CD4-positive, alpha-beta T cell treated with Interferon gamma for 1 hour (primary cell): ENCODE data around the gene SNN.

Source experiments
- DNase-seq: peaks from one replicate; pipeline ENCODE4 v3.0.0-alpha.2; 2020

SNN gene

DNA sequence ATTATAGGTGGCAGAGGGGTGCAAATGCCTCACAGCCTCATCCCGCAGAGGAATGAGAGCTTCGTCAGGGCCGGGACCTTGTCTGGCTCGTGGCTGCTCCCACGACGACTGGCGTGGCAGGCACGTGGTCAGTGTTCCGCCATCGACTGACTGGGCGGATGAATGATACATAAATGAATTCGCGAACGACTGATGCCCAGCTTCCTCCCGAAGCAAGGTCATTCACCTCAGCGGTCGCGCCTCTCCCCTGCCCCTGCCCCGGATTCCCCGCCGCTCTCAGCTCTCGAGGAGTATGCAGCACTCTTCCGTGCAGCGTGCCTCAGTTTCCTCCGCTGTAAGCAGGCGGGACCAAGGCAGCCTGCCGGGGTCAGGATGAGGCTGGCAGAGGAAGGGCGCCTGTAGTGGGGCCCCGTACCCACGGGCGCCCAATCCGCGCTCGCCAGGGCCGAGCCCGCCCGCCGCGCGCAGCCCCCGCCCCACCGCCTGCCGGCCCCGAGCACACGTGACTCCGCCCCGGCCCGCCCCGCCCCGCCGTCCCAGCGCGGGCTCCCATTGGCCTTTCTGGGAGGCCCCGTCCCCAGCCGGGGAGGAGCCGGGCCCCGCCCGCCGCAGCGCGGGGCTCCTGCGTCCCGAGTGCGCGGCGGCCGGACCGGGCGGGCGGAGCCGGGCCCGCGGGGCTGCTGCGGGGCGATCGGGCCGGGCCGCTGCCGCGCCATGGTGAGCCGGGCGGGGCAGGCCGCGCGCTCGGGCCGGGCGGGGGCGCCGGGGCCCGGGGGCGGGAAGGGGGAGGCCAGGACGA lies at the start of gene SNN:
Gene SNN (plus strand): TSS at position 632 of the 799 bp plus-strand sequence. CDS start 7,605 bp downstream, outside the sequence.
- peak; percentile 86 for DNase-seq

DNA sequence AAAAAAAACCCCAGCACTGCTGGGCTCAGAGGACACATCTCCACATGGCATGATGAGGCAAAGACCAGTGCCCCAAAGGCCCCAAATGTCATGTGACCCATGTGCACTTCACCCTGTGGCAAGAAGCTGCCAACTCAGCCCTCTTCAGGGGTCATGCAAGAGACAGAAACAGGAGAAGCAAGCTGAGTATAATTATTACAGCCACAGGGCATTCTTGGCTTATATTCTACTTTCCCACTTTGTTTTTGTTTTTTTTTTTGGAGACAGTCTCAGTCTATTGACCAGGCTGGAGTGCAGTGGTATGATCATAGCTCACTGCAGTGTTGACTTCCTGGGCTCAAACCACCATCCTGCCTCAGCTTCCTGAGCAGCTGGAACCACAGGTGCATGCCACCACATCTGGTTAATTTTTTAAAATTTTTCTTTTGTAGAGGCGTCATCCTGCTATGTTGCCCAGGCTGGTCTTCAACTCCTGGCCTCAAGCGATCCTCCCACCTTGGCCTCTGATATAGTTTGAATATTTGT lies 48.9 kb upstream of the SNN start:
- peak; percentile 72 for DNase-seq

DNA sequence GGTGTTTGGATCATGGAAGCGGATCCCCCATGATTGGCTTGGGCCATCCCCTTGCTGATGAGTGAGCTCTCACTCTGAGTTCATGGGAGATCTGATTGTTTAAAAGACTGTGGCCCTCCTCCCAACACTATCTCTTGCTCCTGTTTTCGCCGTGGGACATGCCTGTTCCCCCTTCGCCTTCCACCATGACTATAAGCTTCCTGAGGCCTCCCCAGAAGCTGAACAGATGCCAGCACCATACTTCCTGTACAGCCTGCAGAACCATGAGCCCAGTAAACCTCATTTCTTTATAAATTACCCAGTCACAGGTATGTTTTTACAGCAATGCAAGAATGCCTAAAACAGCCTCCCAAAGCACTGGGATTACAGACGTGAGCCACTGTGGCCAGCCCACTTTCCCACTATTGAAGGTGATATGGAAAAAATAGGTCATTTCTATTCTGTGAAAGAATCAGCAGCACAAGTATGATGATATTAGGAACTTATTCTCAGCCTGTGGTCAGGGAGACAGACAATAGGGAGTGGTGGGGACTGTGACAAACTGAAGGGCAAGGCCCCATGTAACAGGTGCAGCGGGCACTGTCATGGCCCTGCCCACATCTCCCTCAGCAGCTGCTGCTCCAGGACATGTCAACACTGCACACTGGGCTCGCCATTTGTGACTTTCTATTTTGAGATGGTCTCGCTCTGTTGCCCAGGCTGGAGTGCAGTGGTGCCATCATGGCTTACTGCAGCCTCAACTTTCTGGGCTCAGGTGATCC lies 47.8 kb upstream of the SNN start:
- no peak for DNase-seq

DNA sequence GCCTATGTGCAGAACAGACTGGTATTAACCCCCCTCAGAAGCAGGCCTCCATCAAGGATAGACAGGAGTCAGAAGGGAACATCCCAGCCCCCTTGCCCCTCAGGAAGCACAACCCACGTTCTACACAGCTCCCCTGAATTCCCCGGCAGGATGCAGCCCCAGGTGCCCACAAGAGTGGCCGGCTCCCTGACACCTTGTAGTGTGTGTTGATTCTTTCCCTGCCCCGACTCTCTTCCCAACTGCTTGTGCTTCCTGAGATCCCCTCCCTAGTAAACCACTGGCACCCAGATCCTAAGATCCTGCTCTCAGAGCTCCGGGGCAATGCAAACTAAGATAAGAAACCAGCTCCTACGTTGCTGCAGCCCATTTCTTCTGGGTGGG lies 46.7 kb upstream of the SNN start:
- no peak for DNase-seq

GRCh38 chr16:11621920-11622651 lies 46.2 kb upstream of the SNN start:
- DNase-seq = peak; percentile 58

DNA sequence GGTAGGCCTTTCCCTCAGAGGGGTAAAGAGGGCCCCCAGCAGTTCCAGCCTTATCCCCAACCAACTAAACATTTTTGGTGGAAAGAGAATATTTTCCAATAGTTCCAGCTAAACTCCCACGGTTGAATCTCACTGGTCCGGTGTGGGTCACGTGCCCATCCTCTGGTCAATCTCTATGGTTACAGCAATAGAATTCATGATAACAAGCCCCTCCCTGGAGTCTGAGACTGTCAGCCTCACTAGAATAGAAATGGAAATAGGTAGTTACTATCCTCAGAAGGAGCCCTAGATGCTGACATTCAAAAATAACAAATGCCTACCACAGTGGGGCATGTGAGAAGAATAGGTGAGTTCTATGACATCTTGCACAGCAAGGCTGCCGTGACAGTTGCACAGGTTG lies 44.0 kb upstream of the SNN start:
- no peak for DNase-seq

DNA sequence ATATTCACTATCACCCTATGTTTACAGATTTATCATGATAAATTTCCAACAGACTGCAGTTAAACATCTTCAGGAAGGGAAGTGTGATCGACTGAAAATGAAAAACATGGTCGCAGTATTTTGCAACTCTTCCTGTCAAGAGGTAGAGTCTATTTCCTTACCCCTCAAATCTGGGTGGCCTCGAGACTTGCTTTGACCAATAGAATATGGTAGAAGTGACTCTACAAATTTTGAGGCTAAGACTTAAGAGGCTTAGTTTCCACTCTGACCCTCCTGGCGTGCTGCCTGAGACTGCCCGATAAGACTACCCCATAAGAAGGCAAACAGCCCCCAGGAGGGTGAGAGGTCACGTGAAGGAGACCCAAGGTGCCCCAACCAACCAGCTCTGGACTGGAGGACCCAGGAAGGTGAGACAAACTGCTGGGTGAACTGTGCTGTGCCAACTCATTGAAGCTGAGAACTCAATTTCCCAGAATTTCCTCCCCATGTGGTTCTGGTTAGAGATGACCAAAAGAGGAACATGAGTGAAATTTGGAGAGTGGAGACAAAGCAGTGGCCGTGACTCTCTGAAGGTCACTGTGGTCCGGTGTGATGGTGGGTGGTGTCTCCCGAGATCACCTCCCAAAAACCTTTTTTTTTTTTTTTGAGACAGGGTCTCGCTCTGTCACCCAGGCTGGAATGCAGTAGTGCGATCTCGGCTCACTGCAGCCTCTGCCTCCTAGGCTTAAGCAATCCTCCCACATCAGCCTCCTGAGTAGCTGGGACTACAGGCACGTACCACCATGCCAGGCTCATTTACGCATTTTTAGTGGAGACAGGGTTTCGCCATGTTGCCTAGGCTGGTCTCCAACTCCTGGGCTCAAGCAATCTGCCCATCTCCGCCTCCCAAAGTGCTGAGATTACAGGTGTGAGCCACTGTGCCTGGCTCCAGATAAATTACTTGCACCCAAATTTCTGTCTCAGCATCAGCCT lies 43.3 kb upstream of the SNN start:
- DNase-seq = peak; percentile 39

DNA sequence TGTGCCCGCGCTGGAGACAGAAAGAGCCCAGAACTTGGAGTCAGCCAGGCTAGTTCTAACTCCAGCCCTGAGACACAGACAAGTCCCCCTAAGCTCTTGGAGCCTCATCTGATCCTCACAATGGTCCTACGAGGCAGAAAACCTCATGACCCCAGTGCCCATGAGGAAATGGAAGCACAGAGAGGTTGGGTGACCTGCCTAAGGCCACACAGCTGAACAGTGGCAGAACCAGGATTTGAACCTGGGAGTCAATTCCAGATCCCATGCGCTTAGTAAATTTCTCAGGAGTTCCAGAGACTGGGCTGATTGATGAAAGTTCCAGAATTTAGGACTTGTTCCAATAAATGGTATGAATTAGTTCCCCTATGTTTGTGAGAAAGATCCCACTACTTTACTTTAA lies 42.5 kb upstream of the SNN start:
- no peak for DNase-seq

- DNase-seq = no peak
These were observed 41.5 kb upstream of the SNN start for GRCh38 chr16:11626657-11627291.

GRCh38 chr16:11627292-11627663 lies 41.0 kb upstream of the SNN start:
- DNase-seq = no peak

GRCh38 chr16:11627822-11628457 lies 40.3 kb upstream of the SNN start:
- DNase-seq = no peak

DNA sequence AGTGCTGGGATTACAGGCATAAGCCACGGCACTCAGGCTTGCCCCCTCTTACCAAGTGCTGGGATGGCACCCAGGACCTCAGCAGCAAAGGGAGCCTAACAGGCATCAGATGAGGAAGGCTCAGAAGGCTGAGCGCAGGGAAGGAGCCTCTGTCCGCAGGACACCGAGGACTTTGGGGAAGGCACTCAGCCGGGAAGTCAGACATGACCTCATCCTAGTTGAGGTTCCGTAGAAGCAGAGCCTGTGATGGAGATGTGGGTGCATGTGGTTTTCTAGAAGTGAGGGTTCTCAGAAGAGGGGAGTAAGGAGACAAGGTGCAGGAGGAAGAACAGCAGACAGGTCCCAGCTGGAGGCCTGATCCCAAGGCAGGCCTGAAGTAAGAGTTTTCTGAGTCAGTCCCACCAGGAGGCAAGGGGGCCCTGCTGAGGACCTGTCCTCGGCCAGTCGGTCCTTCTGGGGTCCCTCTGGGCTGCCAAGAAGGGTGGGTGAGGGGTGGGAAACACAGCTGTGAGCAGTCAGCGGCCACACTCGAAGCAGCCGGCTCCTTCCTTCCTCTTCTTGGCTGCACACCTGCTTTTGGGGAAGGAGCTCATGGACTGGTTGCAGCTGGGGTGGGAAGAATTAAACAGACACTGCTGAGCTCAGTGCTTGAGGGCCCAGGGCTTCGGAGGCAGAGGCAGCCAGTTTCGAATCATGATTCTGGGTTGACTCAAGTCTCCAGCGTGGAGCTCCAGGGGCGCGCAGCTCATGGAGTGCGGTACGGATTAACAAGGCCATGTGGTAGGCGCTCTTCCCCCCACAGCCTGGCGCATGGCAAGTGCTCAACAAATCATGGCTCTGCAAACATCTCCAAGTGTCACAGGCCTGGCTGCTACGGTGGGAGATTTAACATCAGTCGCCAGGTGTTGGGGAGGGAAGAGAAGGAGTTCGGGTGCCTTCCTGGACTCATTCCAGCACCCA lies 38.9 kb upstream of the SNN start:
- DNase-seq = peak; percentile 59

- no peak for DNase-seq
These were observed 38.0 kb upstream of the SNN start for GRCh38 chr16:11630046-11630767.

DNA sequence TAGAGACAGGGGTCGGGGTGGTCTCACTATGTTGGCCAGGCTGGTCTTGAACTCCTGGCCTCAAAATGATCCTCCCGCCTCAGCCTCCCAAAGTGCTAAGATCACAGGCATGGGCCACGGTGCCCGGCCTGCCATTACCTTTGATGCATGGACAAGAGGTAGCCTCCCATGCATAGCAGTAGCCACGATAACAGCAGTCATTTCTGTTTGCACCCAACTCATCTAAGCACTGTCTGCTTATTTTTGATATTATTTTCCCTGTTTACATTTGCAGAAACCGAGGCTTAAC lies 37.5 kb upstream of the SNN start:
- no peak for DNase-seq

DNA sequence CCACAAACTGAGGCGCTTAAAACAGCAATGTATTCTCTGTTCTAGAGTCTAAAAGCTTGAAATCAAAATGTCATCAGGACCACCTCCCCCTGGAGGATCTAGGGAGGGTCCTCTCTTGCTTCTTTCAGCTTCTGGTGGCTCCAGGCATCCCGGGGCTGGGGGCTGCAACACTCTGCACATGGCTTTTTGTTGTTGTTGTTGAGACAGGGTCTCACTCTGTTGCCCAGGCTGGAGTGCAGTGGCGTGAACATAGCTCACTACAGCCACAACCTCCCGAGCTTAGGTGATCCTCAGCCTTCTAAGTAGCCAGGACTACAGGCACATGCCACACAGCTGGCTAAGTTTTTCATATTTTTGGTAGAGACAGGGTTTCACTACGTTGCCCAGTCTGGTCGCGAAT lies 37.0 kb upstream of the SNN start:
- no peak for DNase-seq

GRCh38 chr16:11632455-11632939 lies 35.8 kb upstream of the SNN start:
- no peak for DNase-seq

DNA sequence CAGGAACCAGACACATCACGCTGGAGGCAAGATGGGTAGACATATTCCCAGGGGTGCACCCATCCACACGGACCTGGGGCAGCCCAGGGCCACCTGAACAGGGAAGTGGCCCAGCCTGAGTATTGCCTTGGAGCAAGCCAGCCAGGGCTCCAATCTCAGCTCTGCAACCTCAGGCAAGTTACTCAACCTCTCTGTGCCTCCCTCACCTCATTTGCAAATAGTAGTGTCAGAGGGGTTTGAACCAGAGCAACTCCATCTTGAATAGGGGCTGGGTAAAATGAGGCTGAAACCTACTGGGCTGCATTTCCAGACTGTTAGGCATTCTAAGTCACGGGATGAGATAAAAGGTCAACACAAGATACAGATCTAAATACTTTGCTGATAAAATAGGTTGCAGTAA lies 35.1 kb upstream of the SNN start:
- no peak for DNase-seq

DNA sequence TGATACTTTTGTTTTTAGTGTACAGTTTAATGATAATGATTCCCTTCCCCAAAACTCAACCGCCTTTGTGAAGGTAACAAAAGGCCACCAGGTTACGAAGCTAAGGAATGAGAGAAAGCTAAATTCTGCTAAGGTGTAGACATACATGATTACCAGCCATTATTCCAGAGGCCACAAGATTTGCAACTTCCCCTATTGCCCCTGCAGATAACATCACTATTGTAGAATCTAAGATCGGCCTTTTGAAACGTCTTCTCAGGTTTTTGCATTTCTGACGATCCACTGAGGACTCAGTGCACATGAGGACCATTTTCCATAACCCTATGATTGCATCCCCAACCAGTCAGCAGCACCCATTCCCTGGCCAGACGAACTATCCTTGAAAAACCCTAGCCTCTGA lies 33.9 kb upstream of the SNN start:
- no peak for DNase-seq

DNA sequence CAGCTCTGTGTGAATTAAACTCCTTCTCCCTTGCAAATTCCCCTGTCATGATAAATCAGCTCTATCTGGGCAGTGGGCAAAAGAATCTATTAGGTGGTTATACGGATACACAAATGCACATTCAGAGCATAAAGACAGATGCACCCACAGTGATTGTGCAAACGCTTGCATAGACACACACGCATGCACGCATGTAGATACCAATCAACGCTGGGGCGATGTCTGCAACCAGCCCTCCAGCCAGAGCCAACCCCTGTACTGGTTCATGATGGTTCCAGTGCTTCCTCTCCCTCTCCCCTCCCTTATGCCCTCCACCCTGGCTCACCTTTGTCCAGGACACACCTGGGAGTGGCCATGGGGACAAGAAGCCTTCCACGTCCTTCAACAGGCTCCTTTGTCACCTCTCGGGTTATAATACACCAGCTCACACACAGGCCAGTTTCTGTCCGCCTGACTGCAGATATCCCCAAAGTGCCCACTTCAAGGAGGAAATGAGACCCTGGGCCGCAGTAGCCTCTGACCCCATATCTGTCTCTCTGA lies 33.1 kb upstream of the SNN start:
- no peak for DNase-seq
